ENCODE data around the gene DHRS11. TPM values are rescaled to one million over a fixed set of nuclear protein-coding genes. Genes with fewer than 3 reads are reported as not detected.

Gene DHRS11
- total and polyA plus RNA-seq, 2 experiments from 2014 or later, result 23.4 to 36.7 TPM

- TF ChIP-seq CTCF (conservative IDR thresholded peaks at IDR 0.05; ENCODE audit: low read depth in 2 of 2) (no peak), EZH2 (IDR thresholded peaks at IDR 0.05; ENCODE audit: low read depth, unreplicated experiment) (no peak), ZNF114 (CRISPR knock-in tag; IDR thresholded peaks at IDR 0.05) (no peak), POLR2AphosphoS5 (IDR thresholded peaks at IDR 0.05; ENCODE audit: low read depth) (no peak), STAT1 (IDR thresholded peaks at IDR 0.05; ENCODE audit: unreplicated experiment) (no peak), EZH2phosphoT487 (IDR thresholded peaks at IDR 0.05; ENCODE audit: unreplicated experiment) (no peak), ETS1 (IDR thresholded peaks at IDR 0.05) (no peak), REST (IDR thresholded peaks at IDR 0.05; ENCODE audit: unreplicated experiment) (no peak), NANOG (IDR thresholded peaks at IDR 0.05; ENCODE audit: borderline replicate concordance) (no peak), JUNB (IDR thresholded peaks at IDR 0.05; ENCODE audit: unreplicated experiment) (no peak), CREB1 (CRISPR knock-in tag; IDR thresholded peaks at IDR 0.05; ENCODE audit: low read depth) (no peak)
Observed at GRCh38 chr17:36640346-36640745, 48.7 kb downstream of the DHRS11 start (continued).

- Histone ChIP-seq H2AFZ (peak overlapping the region; percentile 99), H3K4me2 (peak overlapping the region; percentile 99), H3K27ac (ENCODE audit: low read depth) (no peak overlapping the region), H3K9me2 (ENCODE audit: insufficient read depth) (no peaks in the 10 kb centered on the region), H3K4me3 (peak overlapping the region; percentile 82), H4K20me1 (replicated peaks; ENCODE audit: insufficient read depth) (no peaks in the 10 kb centered on the region; the same call in 1 of the 2 replicates), H3K79me2 (replicated peaks; ENCODE audit: insufficient read depth) (no peaks in the 10 kb centered on the region), H3K27me3 (ENCODE audit: insufficient read depth) (peaks cover 66% of the 10 kb centered on the region), H3F3A (replicated peaks; ENCODE audit: low read depth) (peaks cover 11% of the 10 kb centered on the region), H3K4me1 (ENCODE audit: insufficient read depth) (peaks cover 16% of the 10 kb centered on the region; the same call in 1 of the 2 replicates), H3K36me3 (ENCODE audit: insufficient read depth) (no peaks in the 10 kb centered on the region)
- no peak; the same call in 2 of the 3 replicates for ATAC-seq
- H3K27ac Mint-ChIP-seq, result no peak overlapping the region
- H3K9me3 Mint-ChIP-seq, result no peaks in the 10 kb centered on the region
- peaks cover 26% of the 10 kb centered on the region for H3K4me1 Mint-ChIP-seq
- peak; percentile 29 for DNase-seq (ENCODE audit: low spot score)
- no peaks in the 10 kb centered on the region for H3K36me3 Mint-ChIP-seq (ENCODE audit: low read depth)
- H3K27me3 Mint-ChIP-seq (ENCODE audit: insufficient read depth, low read depth, poor library complexity), result peaks cover 55% of the 10 kb centered on the region
- H3K4me3 Mint-ChIP-seq, result peak overlapping the region; percentile 52; the same call in 2 of the 3 replicates
- TF ChIP-seq POLR2AphosphoS5 (IDR thresholded peaks at IDR 0.05; ENCODE audit: low read depth), result no peak
- no peak for TF ChIP-seq STAT1 (IDR thresholded peaks at IDR 0.05; ENCODE audit: unreplicated experiment)
- TF ChIP-seq CREB1 (CRISPR knock-in tag; IDR thresholded peaks at IDR 0.05; ENCODE audit: low read depth), result no peak
- no peak for TF ChIP-seq EZH2 (IDR thresholded peaks at IDR 0.05; ENCODE audit: low read depth, unreplicated experiment)
- TF ChIP-seq NANOG (IDR thresholded peaks at IDR 0.05; ENCODE audit: borderline replicate concordance), result no peak
Observed at GRCh38 chr17:36640836-36641235, 49.2 kb downstream of the DHRS11 start.
